ENCODE results near the gene UMAD1. TPM values are rescaled to one million over a fixed set of nuclear protein-coding genes. Genes with fewer than 3 reads are reported as not detected.

Gene UMAD1
- total and polyA plus RNA-seq, 2 of the 4 experiments (the other 2 are of a cell fraction): 5.2 to 8.4 TPM

DNA sequence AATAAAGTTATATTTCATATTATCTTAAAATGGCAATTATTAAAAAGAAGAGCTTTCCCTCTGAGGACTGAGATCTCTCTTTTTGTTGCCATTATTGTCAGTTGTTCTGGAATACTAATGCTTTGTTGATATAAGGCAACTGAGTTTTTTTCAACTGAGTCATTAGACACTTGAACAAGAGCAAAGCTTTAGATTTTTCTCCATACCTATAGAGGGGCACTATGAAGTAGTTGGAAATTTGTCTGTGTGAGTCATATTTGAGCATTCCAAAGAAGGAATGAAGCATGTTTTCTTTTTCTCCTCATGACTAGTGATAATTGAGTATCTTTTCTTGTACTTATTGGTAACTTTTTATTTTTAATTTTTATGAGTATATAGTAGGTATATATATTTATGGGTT is 53.3 kb downstream of the UMAD1 start:
- Histone ChIP-seq H3K4me2 (ENCODE audit: low read depth, low read length) (no peak overlapping the region), H3K4me1 (ENCODE audit: control insufficient read depth, insufficient read depth, low read length) (peaks cover 2% of the 10 kb centered on the region; the same call in 1 of the 2 replicates), H3K79me1 (ENCODE audit: low read depth in 1 of 2, low read length in 2 of 2) (peaks cover 0 to 4% of the 10 kb centered on the region in 2 experiments; a peak in 1 of 4 replicates), H3K23ac (ENCODE audit: low read depth, low read length) (no peak overlapping the region), H4K5ac (ENCODE audit: low read depth, low read length) (no peak overlapping the region), H3K27ac (ENCODE audit: insufficient read depth, low read length) (no peak overlapping the region), H3K9ac (ENCODE audit: low read depth, low read length) (no peak overlapping the region), H3K9me1 (ENCODE audit: insufficient read depth, low read length) (no peaks in the 10 kb centered on the region; the same call in 1 of the 2 replicates), H4K91ac (ENCODE audit: insufficient read depth, low read depth, low read length) (no peak overlapping the region), H2AK9ac (replicated peaks; ENCODE audit: low read depth, low read length, poor library complexity) (no peak overlapping the region), H4K8ac (ENCODE audit: low read depth in 2 of 2, low read length in 2 of 2) (no peak overlapping the region), H2AK5ac (ENCODE audit: low read depth, low read length) (no peak overlapping the region), H3K56ac (ENCODE audit: extremely low read depth, insufficient read depth, low read length) (no peak overlapping the region), H2AFZ (replicated peaks; ENCODE audit: low read length, poor library complexity) (no peak overlapping the region), H3K4me3 (ENCODE audit: insufficient read depth, low read depth, low read length) (no peak overlapping the region), H4K20me1 (ENCODE audit: insufficient read depth, low read length) (no peaks in the 10 kb centered on the region), H3K4ac (ENCODE audit: low read depth, low read length) (no peak overlapping the region), H3K9me3 (ENCODE audit: control insufficient read depth, insufficient read depth, low read length) (no peaks in the 10 kb centered on the region), H3K14ac (replicated peaks; ENCODE audit: low read depth, low read length) (no peak overlapping the region), H3K27me3 (ENCODE audit: control insufficient read depth, insufficient read depth, low read length) (no peaks in the 10 kb centered on the region), H2BK20ac (ENCODE audit: low read depth, low read length) (no peak overlapping the region), H3K18ac (ENCODE audit: low read depth, low read length) (no peak overlapping the region), H2BK5ac (ENCODE audit: low read depth, low read length, poor library complexity, severe bottlenecking) (peak overlapping the region; percentile 70), H3K36me3 (ENCODE audit: control insufficient read depth, insufficient read depth, low read length) (no peaks in the 10 kb centered on the region), H2BK15ac (ENCODE audit: low read depth, low read length) (no peak overlapping the region), H2BK120ac (ENCODE audit: low read depth, low read length) (no peak overlapping the region)
- dilution Hi-C loops (cut with HindIII; ENCODE audit: low sequenced_read_pairs, unreplicated experiment) (no loop called here), intact Hi-C loops (cut with micrococcal nuclease) (no loop called here), in situ Hi-C loops (cut with MboI; ENCODE audit: low sequenced_read_pairs) (no loop called here)
- DNase-seq: peak; percentile 92
- ChIA-PET CTCF (no interaction called here), POLR2A (ENCODE audit: unreplicated experiment) (interaction anchor here (1.0 kb wide), 1 partner anchor 11 kb away, joined by 3 read pairs; no protein-coding TSS in a partner anchor)
- TF ChIP-seq FOS (IDR thresholded peaks at IDR 0.05; ENCODE audit: low read depth, low read length) (peak; percentile 63; the same call in 1 of the 2 replicates), RCOR1 (IDR thresholded peaks at IDR 0.05; ENCODE audit: insufficient replicate concordance, low read length) (no peak), NFE2L2 (IDR thresholded peaks at IDR 0.05; ENCODE audit: low read depth, low read length) (no peak)
- no TSS peak for BruUV-seq (replicated peaks)
- ATAC-seq (ENCODE audit: low read depth): peak; percentile 83
